Stomach (tissue), 4 donors: ENCODE measurements around the gene DNAJC25.

ENCODE experiments used
- EP300 ChIP-seq: sonication (generic); formaldehyde crosslinking; IDR thresholded peaks from one replicate; pipeline ENCODE4 v1.6.1; 2017; ENCODE audit warnings: antibody characterized with exemption
- POLR2A ChIP-seq, 4 donors: fragments of 450-650 bp; IDR thresholded peaks; one replicate each; pipeline ENCODE4 v1.6.1; 2016; ENCODE audit warnings: antibody characterized with exemption in 4 of 4, control low read depth in 2 of 4, mild to moderate bottlenecking in 1 of 4, moderate library complexity in 1 of 4
- POLR2AphosphoS5 ChIP-seq, 3 donors: sonication (generic); formaldehyde crosslinking; IDR thresholded peaks; one replicate each; pipeline ENCODE4 v1.6.1; 2016; ENCODE audit warnings: antibody characterized with exemption in 3 of 3
- TF ChIP-seq, protein P1 (sequence below), 7 experiments: fragments of 450-650 bp in 4 of 7; fragments of 200-600 bp in 3 of 7; sonication (generic) in 3 of 7; IDR thresholded peaks; one replicate each; pipeline ENCODE4 v1.5.1; 2016 to 2019; ENCODE audit warnings: antibody characterized with exemption in 7 of 7, control low read depth in 2 of 7, mild to moderate bottlenecking in 1 of 7

DNA sequence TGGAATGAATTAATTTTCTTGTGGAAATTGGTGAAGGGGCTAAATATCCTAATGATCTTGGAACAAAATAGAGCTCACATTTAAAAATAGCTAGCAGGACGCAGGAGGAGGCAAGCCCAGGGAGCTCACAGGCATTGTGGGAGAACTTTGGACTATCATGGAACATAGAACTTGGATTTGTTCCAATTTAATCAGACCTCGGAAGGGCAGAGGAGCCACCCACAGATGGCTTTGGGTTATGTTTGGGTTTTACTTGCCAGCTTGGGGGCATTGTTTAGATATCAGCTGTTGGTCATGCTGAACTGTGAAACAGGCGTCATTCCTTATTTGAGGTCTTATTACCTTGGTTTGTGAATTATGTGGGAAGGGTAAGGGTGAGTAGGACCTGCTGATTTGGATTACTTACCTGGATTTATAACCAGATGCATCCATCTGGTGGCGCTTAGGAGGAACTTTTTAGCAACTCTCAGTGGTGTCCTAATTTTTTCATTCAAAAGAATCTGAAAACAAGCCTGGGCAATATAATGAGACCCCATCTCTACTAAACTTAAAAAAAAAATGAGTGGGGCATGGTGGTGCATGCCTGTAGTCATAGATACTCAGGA is 17.6 kb upstream of the DNAJC25 start:
- no peak for TF ChIP-seq POLR2A (IDR thresholded peaks at IDR 0.05)
- TF ChIP-seq, protein P1, sequence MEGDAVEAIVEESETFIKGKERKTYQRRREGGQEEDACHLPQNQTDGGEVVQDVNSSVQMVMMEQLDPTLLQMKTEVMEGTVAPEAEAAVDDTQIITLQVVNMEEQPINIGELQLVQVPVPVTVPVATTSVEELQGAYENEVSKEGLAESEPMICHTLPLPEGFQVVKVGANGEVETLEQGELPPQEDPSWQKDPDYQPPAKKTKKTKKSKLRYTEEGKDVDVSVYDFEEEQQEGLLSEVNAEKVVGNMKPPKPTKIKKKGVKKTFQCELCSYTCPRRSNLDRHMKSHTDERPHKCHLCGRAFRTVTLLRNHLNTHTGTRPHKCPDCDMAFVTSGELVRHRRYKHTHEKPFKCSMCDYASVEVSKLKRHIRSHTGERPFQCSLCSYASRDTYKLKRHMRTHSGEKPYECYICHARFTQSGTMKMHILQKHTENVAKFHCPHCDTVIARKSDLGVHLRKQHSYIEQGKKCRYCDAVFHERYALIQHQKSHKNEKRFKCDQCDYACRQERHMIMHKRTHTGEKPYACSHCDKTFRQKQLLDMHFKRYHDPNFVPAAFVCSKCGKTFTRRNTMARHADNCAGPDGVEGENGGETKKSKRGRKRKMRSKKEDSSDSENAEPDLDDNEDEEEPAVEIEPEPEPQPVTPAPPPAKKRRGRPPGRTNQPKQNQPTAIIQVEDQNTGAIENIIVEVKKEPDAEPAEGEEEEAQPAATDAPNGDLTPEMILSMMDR (IDR thresholded peaks at IDR 0.05), result no peak
- no peak for TF ChIP-seq POLR2AphosphoS5 (IDR thresholded peaks at IDR 0.05)
- no peak for TF ChIP-seq EP300
